GM18858 (cell line): Measurements from ENCODE around the gene LCP1.
A peak's percentile ranks its signal among the peaks of the same experiment; 100 is the strongest.

Experiments used
- ATAC-seq: cut with Tn5 transposase; IDR thresholded peaks from one replicate; pipeline ENCODE4 v1.9.1; 2021; ENCODE audit not compliant: unreplicated experiment

LCP1 gene

GRCh38 chr13:46183018-46183946 is 1.3 kb upstream of the LCP1 start:
- ATAC-seq = no peak

- no peak for ATAC-seq
Measured at GRCh38 chr13:46182491-46182877, 507 bp upstream of the LCP1 start.

GRCh38 chr13:46181377-46181839 is 569 bp downstream of the LCP1 start:
- no peak for ATAC-seq

- no peak for ATAC-seq
Measured at GRCh38 chr13:46179969-46180763, 1.8 kb downstream of the LCP1 start.

GRCh38 chr13:46179491-46179908 is 2.5 kb downstream of the LCP1 start:
- ATAC-seq = no peak

GRCh38 chr13:46178821-46179220 is 3.2 kb downstream of the LCP1 start:
- no peak for ATAC-seq

- ATAC-seq = no peak
Measured at GRCh38 chr13:46178143-46178542, 3.8 kb downstream of the LCP1 start.

- ATAC-seq = peak; percentile 41
Measured at GRCh38 chr13:46176756-46177155, 5.2 kb downstream of the LCP1 start.

GRCh38 chr13:46173656-46174055 is 8.3 kb downstream of the LCP1 start:
- ATAC-seq = peak; percentile 33

GRCh38 chr13:46172531-46172991 is 9.4 kb downstream of the LCP1 start:
- ATAC-seq = no peak

GRCh38 chr13:46171739-46172138 is 10.2 kb downstream of the LCP1 start:
- no peak for ATAC-seq

- no peak for ATAC-seq
Measured at GRCh38 chr13:46171217-46171616, 10.8 kb downstream of the LCP1 start.

- no peak for ATAC-seq
Measured at GRCh38 chr13:46170687-46171086, 11.3 kb downstream of the LCP1 start.

- ATAC-seq = no peak
Measured at GRCh38 chr13:46170268-46170667, 11.7 kb downstream of the LCP1 start.

GRCh38 chr13:46169758-46170157 is 12.2 kb downstream of the LCP1 start:
- no peak for ATAC-seq

GRCh38 chr13:46168783-46169182 is 13.2 kb downstream of the LCP1 start:
- ATAC-seq = no peak

- no peak for ATAC-seq
Measured at GRCh38 chr13:46168341-46168740, 13.6 kb downstream of the LCP1 start.

GRCh38 chr13:46166947-46167610 is 14.9 kb downstream of the LCP1 start:
- ATAC-seq = no peak

- ATAC-seq = no peak
Measured at GRCh38 chr13:46166224-46166584, 15.8 kb downstream of the LCP1 start.

GRCh38 chr13:46165485-46166223 is 16.3 kb downstream of the LCP1 start:
- peak; percentile 52 for ATAC-seq

GRCh38 chr13:46164661-46165060 is 17.3 kb downstream of the LCP1 start:
- ATAC-seq = no peak
